GM10847 (cell line): ENCODE results near the gene FAM193B.
A peak's percentile ranks its signal among the peaks of the same experiment; 100 is the strongest.

ENCODE experiments used
- POLR2A ChIP-seq: IDR thresholded peaks from 2 replicates; pipeline ENCODE4 v1.6.1; 2011; ENCODE audit not compliant: insufficient read length; ENCODE audit errors: extremely low read depth

The FAM193B gene

GRCh38 chr5:177529247-177530203 lies 24.8 kb downstream of the FAM193B start:
- TF ChIP-seq POLR2A = no peak

GRCh38 chr5:177528631-177529030 lies 25.7 kb downstream of the FAM193B start:
- TF ChIP-seq POLR2A = no peak

DNA sequence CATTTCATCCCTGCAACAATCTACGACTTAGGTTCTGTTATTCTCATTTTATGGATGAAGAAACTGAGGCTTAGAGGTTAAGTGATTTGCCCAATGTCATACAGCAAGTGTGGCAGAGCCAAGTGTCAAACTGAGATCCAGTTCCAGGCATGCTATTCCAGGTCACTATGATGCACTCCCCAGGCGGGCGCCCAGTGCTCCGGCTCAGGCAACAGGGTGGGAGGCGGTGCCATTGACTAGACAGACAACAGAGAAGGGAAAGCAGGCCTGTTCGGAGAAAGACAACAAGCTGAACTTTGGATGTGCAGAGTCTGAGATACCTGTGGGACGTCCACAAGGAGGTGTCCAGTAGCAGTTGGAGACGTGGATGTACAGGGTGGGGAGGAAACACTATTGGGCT lies 26.8 kb downstream of the FAM193B start:
- TF ChIP-seq POLR2A = no peak

DNA sequence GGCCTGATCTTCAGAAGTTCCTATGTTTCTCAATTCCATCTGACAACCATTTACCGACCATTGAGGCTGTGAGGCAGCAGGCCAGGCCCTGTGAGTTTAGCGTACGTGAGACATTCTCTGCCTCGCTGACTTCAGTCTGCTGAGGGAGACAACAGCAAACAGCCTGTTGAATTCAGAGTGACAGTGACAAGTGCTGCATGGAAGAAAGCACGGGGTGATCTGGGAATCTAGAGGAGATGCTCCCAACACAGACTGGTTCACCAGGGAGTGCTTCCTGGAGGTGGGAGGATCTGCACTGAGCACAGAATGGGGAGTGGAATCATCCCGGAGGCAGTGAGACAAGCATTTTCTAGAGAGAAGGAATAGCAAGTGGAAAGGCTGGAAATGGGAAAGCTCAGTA lies 27.6 kb downstream of the FAM193B start:
- no peak for TF ChIP-seq POLR2A

GRCh38 chr5:177526191-177526590 lies 28.2 kb downstream of the FAM193B start:
- TF ChIP-seq POLR2A = no peak

GRCh38 chr5:177524941-177525655 lies 29.3 kb downstream of the FAM193B start:
- no peak for TF ChIP-seq POLR2A

GRCh38 chr5:177524539-177524900 lies 29.8 kb downstream of the FAM193B start:
- TF ChIP-seq POLR2A = no peak

DNA sequence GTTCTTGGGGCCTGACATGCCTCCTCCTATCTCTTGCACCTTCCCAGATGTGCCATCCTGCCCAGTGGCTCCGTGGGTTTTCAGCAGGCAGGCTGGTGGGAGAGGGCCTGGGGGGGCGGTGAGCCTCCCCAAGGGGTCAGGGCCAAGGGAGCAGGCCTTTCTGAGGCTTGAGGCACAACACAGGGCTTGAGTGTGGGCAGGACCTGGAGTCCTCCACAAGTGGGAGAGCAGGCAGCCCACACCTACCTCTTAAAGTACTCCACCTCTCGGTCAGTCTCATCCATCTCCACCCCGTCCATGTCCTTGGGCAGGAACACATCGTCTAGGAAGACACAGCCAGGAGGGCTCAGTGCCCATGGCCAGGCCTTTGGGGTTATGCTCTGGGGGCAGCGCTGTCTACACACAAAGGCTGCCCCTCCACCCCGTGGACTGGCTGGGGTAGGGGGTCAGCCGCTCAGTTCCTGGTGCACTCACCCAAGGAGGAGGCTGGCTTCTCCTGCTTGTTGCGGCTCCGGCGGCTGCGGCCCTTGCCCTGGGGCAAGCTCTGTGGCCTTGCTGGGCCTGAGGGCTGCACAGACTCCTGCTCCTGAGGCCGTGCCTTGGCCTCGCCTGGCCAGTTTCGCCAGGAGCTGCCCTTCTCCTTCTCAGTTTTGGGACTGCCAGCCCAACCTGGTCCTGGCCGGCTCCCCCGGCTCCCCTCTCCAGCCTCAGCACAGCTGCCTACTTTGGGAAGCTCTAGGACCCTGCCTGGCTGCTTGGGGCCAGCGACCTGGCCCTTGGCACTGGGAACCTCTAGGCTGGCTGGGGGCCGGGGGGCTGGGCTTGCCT lies 30.4 kb downstream of the FAM193B start:
- TF ChIP-seq POLR2A = no peak

- TF ChIP-seq POLR2A = no peak
Observed at GRCh38 chr5:177520916-177521513, 33.3 kb downstream of the FAM193B start.

DNA sequence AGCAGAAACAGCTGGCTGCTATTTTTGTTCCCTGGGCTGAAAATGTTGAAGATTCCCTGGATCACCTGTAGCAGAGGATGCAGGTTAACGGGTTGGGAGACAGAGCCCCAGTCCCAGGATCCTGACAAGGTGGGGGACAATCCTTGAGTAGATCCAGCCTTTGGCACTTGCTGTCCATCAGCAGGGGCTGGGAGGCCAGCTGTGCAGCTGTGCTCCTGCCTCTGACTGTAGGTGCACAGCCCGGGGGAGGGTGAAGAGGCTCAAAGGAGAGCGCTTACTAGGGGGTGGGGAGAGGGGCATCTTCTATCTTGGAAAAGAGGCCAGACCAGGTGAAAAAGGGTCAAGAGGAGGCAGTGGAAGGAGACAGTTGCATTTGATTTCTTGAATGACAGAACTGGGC lies 34.1 kb downstream of the FAM193B start:
- TF ChIP-seq POLR2A = no peak

- no peak for TF ChIP-seq POLR2A
Observed at GRCh38 chr5:177519463-177520235, 34.7 kb downstream of the FAM193B start.

- TF ChIP-seq POLR2A = peak; percentile 68
Observed at GRCh38 chr5:177516601-177517568, 37.5 kb downstream of the FAM193B start, which contains the start of gene DDX41. Gene DDX41, minus strand, starts transcription at chr5:177516961. Its CDS starts 16 bp downstream, at chr5:177516945.

GRCh38 chr5:177515580-177515979 lies 38.8 kb downstream of the FAM193B start:
- no peak for TF ChIP-seq POLR2A
